ENCODE measurements around the gene TMPRSS4. TPM values are rescaled to one million over a fixed set of nuclear protein-coding genes. Genes with fewer than 3 reads are reported as not detected.
A peak's percentile ranks its signal among the peaks of the same experiment; 100 is the strongest.

Gene TMPRSS4
- total and polyA plus RNA-seq, 9 of the 15 experiments (the other 6 are each of a cell fraction or from before 2014, with no cell fraction given) = 4.0 to 10.0 (median 5.6) TPM

DNA sequence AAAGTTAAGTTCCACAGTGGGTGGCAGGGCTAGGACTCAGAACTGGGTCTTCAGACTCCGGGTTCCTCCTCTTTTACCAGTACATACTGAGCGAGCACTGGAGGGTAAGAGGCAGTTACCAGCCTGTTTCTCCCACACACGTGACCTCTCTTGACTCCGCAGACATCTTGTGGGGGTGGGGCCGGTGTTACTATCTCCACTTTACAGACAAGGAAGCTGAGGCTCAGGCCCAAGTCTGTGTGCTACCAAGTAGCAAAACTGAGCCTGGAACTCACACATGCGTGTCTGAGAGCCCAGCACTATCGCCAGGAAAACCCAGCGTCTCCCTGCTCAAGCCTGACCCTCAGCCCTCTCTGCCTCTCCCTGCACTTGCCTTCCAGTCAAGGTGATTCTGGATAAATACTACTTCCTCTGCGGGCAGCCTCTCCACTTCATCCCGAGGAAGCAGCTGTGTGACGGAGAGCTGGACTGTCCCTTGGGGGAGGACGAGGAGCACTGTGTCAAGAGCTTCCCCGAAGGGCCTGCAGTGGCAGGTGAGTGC lies 25.9 kb downstream of the TMPRSS4 start (continued):
- TF ChIP-seq, protein P1, sequence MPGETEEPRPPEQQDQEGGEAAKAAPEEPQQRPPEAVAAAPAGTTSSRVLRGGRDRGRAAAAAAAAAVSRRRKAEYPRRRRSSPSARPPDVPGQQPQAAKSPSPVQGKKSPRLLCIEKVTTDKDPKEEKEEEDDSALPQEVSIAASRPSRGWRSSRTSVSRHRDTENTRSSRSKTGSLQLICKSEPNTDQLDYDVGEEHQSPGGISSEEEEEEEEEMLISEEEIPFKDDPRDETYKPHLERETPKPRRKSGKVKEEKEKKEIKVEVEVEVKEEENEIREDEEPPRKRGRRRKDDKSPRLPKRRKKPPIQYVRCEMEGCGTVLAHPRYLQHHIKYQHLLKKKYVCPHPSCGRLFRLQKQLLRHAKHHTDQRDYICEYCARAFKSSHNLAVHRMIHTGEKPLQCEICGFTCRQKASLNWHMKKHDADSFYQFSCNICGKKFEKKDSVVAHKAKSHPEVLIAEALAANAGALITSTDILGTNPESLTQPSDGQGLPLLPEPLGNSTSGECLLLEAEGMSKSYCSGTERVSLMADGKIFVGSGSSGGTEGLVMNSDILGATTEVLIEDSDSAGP (CRISPR knock-in tag; IDR thresholded peaks at IDR 0.05) = no peak
- TF ChIP-seq SMAD3 (CRISPR knock-in tag; conservative IDR thresholded peaks at IDR 0.05) (no peak), ZSCAN29 (IDR thresholded peaks at IDR 0.05) (no peak), ZNF395 (CRISPR knock-in tag; IDR thresholded peaks at IDR 0.05) (no peak), DNMT1 (IDR thresholded peaks at IDR 0.05) (no peak), JUN (IDR thresholded peaks at IDR 0.05; ENCODE audit: borderline replicate concordance, low read depth, low read length) (0 out of 2 replicates have a peak, but pooled peaks have one; percentile 5), JUN (CRISPR knock-in tag; IDR thresholded peaks at IDR 0.05; ENCODE audit: borderline replicate concordance) (no peak), HNRNPH1 (optimal IDR thresholded peaks at IDR 0.05; ENCODE audit: low read depth, low read length) (no peak), ZNF586 (CRISPR knock-in tag; conservative IDR thresholded peaks at IDR 0.05) (no peak), FOXA3 (CRISPR knock-in tag; conservative IDR thresholded peaks at IDR 0.05 in 1 of 2, IDR thresholded peaks at IDR 0.05 in 1 of 2) (no peak), FOXJ3 (CRISPR knock-in tag; IDR thresholded peaks at IDR 0.05) (no peak), HDAC1 (IDR thresholded peaks at IDR 0.05) (0 out of 4 replicates have a peak, but pooled peaks of 1 of the 2 experiments have one; percentile 19)
- TF ChIP-seq, protein P2, sequence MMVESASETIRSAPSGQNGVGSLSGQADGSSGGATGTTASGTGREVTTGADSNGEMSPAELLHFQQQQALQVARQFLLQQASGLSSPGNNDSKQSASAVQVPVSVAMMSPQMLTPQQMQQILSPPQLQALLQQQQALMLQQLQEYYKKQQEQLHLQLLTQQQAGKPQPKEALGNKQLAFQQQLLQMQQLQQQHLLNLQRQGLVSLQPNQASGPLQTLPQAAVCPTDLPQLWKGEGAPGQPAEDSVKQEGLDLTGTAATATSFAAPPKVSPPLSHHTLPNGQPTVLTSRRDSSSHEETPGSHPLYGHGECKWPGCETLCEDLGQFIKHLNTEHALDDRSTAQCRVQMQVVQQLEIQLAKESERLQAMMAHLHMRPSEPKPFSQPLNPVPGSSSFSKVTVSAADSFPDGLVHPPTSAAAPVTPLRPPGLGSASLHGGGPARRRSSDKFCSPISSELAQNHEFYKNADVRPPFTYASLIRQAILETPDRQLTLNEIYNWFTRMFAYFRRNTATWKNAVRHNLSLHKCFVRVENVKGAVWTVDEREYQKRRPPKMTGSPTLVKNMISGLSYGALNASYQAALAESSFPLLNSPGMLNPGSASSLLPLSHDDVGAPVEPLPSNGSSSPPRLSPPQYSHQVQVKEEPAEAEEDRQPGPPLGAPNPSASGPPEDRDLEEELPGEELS (CRISPR knock-in tag; IDR thresholded peaks at IDR 0.05; ENCODE audit: borderline replicate concordance) = no peak
- TF ChIP-seq, protein P3, sequence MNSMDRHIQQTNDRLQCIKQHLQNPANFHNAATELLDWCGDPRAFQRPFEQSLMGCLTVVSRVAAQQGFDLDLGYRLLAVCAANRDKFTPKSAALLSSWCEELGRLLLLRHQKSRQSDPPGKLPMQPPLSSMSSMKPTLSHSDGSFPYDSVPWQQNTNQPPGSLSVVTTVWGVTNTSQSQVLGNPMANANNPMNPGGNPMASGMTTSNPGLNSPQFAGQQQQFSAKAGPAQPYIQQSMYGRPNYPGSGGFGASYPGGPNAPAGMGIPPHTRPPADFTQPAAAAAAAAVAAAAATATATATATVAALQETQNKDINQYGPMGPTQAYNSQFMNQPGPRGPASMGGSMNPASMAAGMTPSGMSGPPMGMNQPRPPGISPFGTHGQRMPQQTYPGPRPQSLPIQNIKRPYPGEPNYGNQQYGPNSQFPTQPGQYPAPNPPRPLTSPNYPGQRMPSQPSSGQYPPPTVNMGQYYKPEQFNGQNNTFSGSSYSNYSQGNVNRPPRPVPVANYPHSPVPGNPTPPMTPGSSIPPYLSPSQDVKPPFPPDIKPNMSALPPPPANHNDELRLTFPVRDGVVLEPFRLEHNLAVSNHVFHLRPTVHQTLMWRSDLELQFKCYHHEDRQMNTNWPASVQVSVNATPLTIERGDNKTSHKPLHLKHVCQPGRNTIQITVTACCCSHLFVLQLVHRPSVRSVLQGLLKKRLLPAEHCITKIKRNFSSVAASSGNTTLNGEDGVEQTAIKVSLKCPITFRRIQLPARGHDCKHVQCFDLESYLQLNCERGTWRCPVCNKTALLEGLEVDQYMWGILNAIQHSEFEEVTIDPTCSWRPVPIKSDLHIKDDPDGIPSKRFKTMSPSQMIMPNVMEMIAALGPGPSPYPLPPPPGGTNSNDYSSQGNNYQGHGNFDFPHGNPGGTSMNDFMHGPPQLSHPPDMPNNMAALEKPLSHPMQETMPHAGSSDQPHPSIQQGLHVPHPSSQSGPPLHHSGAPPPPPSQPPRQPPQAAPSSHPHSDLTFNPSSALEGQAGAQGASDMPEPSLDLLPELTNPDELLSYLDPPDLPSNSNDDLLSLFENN (IDR thresholded peaks at IDR 0.05; ENCODE audit: low read depth in 2 of 2, low read length in 2 of 2) = 0 out of 4 replicates have a peak, but pooled peaks of 1 of the 2 experiments have one; percentile 14
- TF ChIP-seq, protein P4, sequence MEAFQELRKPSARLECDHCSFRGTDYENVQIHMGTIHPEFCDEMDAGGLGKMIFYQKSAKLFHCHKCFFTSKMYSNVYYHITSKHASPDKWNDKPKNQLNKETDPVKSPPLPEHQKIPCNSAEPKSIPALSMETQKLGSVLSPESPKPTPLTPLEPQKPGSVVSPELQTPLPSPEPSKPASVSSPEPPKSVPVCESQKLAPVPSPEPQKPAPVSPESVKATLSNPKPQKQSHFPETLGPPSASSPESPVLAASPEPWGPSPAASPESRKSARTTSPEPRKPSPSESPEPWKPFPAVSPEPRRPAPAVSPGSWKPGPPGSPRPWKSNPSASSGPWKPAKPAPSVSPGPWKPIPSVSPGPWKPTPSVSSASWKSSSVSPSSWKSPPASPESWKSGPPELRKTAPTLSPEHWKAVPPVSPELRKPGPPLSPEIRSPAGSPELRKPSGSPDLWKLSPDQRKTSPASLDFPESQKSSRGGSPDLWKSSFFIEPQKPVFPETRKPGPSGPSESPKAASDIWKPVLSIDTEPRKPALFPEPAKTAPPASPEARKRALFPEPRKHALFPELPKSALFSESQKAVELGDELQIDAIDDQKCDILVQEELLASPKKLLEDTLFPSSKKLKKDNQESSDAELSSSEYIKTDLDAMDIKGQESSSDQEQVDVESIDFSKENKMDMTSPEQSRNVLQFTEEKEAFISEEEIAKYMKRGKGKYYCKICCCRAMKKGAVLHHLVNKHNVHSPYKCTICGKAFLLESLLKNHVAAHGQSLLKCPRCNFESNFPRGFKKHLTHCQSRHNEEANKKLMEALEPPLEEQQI (IDR thresholded peaks at IDR 0.05) = no peak
